NCI-H1092 treated with DMSO at 0.1 percent for 48 hours (cell line): Measurements from ENCODE around the gene TMEM132E.
"Not testable (repeated sequence)": the region's sequence is repeated elsewhere in the genome, so short reads cannot be mapped to it uniquely, and the experiment has no call there.

Experiments
- DNase-seq: peaks from one replicate; lab custom pipeline; 2025; lab: John Stamatoyannopoulos, UW

Gene TMEM132E

GRCh38 chr17:34579017-34579946, at the start of gene TMEM132E:
Gene TMEM132E (plus strand): TSS chr17:34579582. CDS start chr17:34581077, 1,495 bp downstream.
- DNase-seq = peak; percentile 44

GRCh38 chr17:34530918-34531317, 48.5 kb upstream of the TMEM132E start:
- DNase-seq = no peak

- DNase-seq = no peak
Observed at GRCh38 chr17:34532281-34533065, 46.9 kb upstream of the TMEM132E start.

GRCh38 chr17:34533806-34534527, 45.4 kb upstream of the TMEM132E start:
- no peak for DNase-seq

GRCh38 chr17:34537445-34537844, 41.9 kb upstream of the TMEM132E start:
- DNase-seq = no peak

- DNase-seq = not testable (repeated sequence)
Observed at GRCh38 chr17:34538582-34538981, 40.8 kb upstream of the TMEM132E start.

- no peak for DNase-seq
Observed at GRCh38 chr17:34539881-34540280, 39.5 kb upstream of the TMEM132E start.

GRCh38 chr17:34542700-34543336, 36.6 kb upstream of the TMEM132E start:
- peak; percentile 18 for DNase-seq

GRCh38 chr17:34547453-34548063, 31.8 kb upstream of the TMEM132E start:
- no peak for DNase-seq

GRCh38 chr17:34549966-34550365, 29.4 kb upstream of the TMEM132E start:
- no peak for DNase-seq

- DNase-seq = no peak
Observed at GRCh38 chr17:34553907-34554306, 25.5 kb upstream of the TMEM132E start.

- no peak for DNase-seq
Observed at GRCh38 chr17:34556384-34556783, 23.0 kb upstream of the TMEM132E start.

- DNase-seq = no peak
Observed at GRCh38 chr17:34556931-34557330, 22.5 kb upstream of the TMEM132E start.

GRCh38 chr17:34561328-34561727, 18.1 kb upstream of the TMEM132E start:
- DNase-seq = no peak

GRCh38 chr17:34562387-34562786, 17.0 kb upstream of the TMEM132E start:
- peak; percentile 4 for DNase-seq

- DNase-seq = no peak
Observed at GRCh38 chr17:34565713-34566112, 13.7 kb upstream of the TMEM132E start.

- no peak for DNase-seq
Observed at GRCh38 chr17:34566201-34566600, 13.2 kb upstream of the TMEM132E start.

- no peak for DNase-seq
Observed at GRCh38 chr17:34566873-34567272, 12.5 kb upstream of the TMEM132E start.

GRCh38 chr17:34567691-34568465, 11.5 kb upstream of the TMEM132E start:
- DNase-seq = no peak

- no peak for DNase-seq
Observed at GRCh38 chr17:34568953-34569352, 10.4 kb upstream of the TMEM132E start.
